B cell (primary cell): ENCODE results near the gene TMEM97.

Source experiments
- EZH2 ChIP-seq: IDR thresholded peaks from 2 replicates; pipeline ENCODE4 v1.6.1; 2012; ENCODE audit warnings: borderline replicate concordance, low read depth, mild to moderate bottlenecking, moderate library complexity, low read length; ENCODE audit not compliant: insufficient read depth, poor library complexity, severe bottlenecking
- TF ChIP-seq, protein P1 (sequence below): fragments of 200-600 bp; IDR thresholded peaks from one replicate; pipeline ENCODE4 v1.8.0; 2022; ENCODE audit warnings: antibody characterized with exemption, mild to moderate bottlenecking

- TF ChIP-seq, protein P1, sequence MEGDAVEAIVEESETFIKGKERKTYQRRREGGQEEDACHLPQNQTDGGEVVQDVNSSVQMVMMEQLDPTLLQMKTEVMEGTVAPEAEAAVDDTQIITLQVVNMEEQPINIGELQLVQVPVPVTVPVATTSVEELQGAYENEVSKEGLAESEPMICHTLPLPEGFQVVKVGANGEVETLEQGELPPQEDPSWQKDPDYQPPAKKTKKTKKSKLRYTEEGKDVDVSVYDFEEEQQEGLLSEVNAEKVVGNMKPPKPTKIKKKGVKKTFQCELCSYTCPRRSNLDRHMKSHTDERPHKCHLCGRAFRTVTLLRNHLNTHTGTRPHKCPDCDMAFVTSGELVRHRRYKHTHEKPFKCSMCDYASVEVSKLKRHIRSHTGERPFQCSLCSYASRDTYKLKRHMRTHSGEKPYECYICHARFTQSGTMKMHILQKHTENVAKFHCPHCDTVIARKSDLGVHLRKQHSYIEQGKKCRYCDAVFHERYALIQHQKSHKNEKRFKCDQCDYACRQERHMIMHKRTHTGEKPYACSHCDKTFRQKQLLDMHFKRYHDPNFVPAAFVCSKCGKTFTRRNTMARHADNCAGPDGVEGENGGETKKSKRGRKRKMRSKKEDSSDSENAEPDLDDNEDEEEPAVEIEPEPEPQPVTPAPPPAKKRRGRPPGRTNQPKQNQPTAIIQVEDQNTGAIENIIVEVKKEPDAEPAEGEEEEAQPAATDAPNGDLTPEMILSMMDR, result no peak
- TF ChIP-seq EZH2, result no peak
These were observed 17.2 kb downstream of the TMEM97 start for GRCh38 chr17:28335959-28336871.
